Ectodermal cell (in vitro differentiated cells): Measurements from ENCODE around the gene GALNT14.

Experiments
- H3K27ac ChIP-seq: 2 replicates; pipeline ENCODE4 v1.7.0; 2013; ENCODE audit warnings: mild to moderate bottlenecking, low read depth, low read length; ENCODE audit not compliant: insufficient read depth, poor library complexity, severe bottlenecking
- H3K27me3 ChIP-seq: 2 replicates; pipeline ENCODE4 v1.7.0; 2013; ENCODE audit warnings: mild to moderate bottlenecking, low read length; ENCODE audit not compliant: insufficient read depth, control insufficient read depth, poor library complexity, severe bottlenecking
- H3K36me3 ChIP-seq: one replicate; pipeline ENCODE4 v1.7.0; 2013; ENCODE audit warnings: low read length; ENCODE audit not compliant: control insufficient read depth, insufficient read depth
- H3K4me1 ChIP-seq: one replicate; pipeline ENCODE4 v1.7.0; 2013; ENCODE audit warnings: low read length; ENCODE audit not compliant: control insufficient read depth, insufficient read depth
- H3K4me3 ChIP-seq: 2 replicates; pipeline ENCODE4 v1.7.0; 2013; ENCODE audit warnings: low read depth, low read length, control low read depth; ENCODE audit not compliant: insufficient read depth
- H3K9me3 ChIP-seq: 2 replicates; pipeline ENCODE4 v1.7.0; 2013; ENCODE audit warnings: mild to moderate bottlenecking, low read length, moderate library complexity; ENCODE audit not compliant: control insufficient read depth
- WGBS, 2 experiments: methylation state at CpG; one replicate each; pipeline ENCODE4 v1.1.7; 2013; ENCODE audit warnings: missing lambda C conversion rate in 2 of 2; 5-methylcytosine and 5-hydroxymethylcytosine counted together

The GALNT14 gene

GRCh38 chr2:31088504-31089195 is 49.6 kb downstream of the GALNT14 start:
- Histone ChIP-seq H3K4me3 (no peak overlapping the region), H3K27ac (no peak overlapping the region), H3K4me1 (no peaks in the 10 kb centered on the region), H3K27me3 (no peaks in the 10 kb centered on the region), H3K9me3 (no peaks in the 10 kb centered on the region), H3K36me3 (no peaks in the 10 kb centered on the region)
- WGBS, 2 experiments = 88 to 90% methylated on average over 5 to 6 of the region's 6 CpGs

- Histone ChIP-seq H3K9me3 (no peaks in the 10 kb centered on the region), H3K27ac (no peak overlapping the region), H3K36me3 (no peaks in the 10 kb centered on the region), H3K27me3 (no peaks in the 10 kb centered on the region), H3K4me1 (no peaks in the 10 kb centered on the region), H3K4me3 (no peak overlapping the region)
- 82 to 86% methylated on average over 3 of the region's 3 CpGs for WGBS, 2 experiments
Observed at GRCh38 chr2:31087491-31087890, 50.7 kb downstream of the GALNT14 start.

GRCh38 chr2:31086590-31086989 is 51.6 kb downstream of the GALNT14 start:
- WGBS, 2 experiments = 93 to 94% methylated on average over 3 of the region's 4 CpGs

GRCh38 chr2:31083234-31083993 is 54.8 kb downstream of the GALNT14 start:
- H3K36me3 ChIP-seq = no peaks in the 10 kb centered on the region
- 93% methylated on average over 12 to 13 of the region's 13 CpGs for WGBS, 2 experiments
- H3K27ac ChIP-seq = no peak overlapping the region
- no peaks in the 10 kb centered on the region for H3K9me3 ChIP-seq
- no peaks in the 10 kb centered on the region for H3K4me1 ChIP-seq
- H3K4me3 ChIP-seq = no peak overlapping the region
- H3K27me3 ChIP-seq = no peaks in the 10 kb centered on the region

More at GRCh38 chr2:31086590-31086989, 51.6 kb downstream of the GALNT14 start:
- Histone ChIP-seq H3K27ac (no peak overlapping the region), H3K27me3 (no peaks in the 10 kb centered on the region), H3K4me3 (no peak overlapping the region), H3K36me3 (no peaks in the 10 kb centered on the region), H3K4me1 (no peaks in the 10 kb centered on the region), H3K9me3 (no peaks in the 10 kb centered on the region)

- H3K36me3 ChIP-seq = no peaks in the 10 kb centered on the region
- no peak overlapping the region for H3K4me3 ChIP-seq
- no peak overlapping the region for H3K27ac ChIP-seq
- WGBS, 2 experiments = 92 to 93% methylated on average over 2 of the region's 2 CpGs
- no peaks in the 10 kb centered on the region for H3K9me3 ChIP-seq
- no peaks in the 10 kb centered on the region for H3K4me1 ChIP-seq
- no peaks in the 10 kb centered on the region for H3K27me3 ChIP-seq
Observed at GRCh38 chr2:31082002-31082401, 56.2 kb downstream of the GALNT14 start.

GRCh38 chr2:31081492-31081891 is 56.7 kb downstream of the GALNT14 start:
- no peaks in the 10 kb centered on the region for H3K4me1 ChIP-seq
- H3K9me3 ChIP-seq = no peaks in the 10 kb centered on the region
- no peak overlapping the region for H3K27ac ChIP-seq
- H3K4me3 ChIP-seq = no peak overlapping the region
- WGBS, 2 experiments = 87 to 100% methylated on average over 1 to 2 of the region's 2 CpGs
- no peaks in the 10 kb centered on the region for H3K27me3 ChIP-seq
- no peaks in the 10 kb centered on the region for H3K36me3 ChIP-seq

GRCh38 chr2:31080361-31080760 is 57.9 kb downstream of the GALNT14 start:
- Histone ChIP-seq H3K27me3 (no peaks in the 10 kb centered on the region), H3K36me3 (no peaks in the 10 kb centered on the region), H3K4me1 (peaks cover 4% of the 10 kb centered on the region), H3K9me3 (no peaks in the 10 kb centered on the region), H3K27ac (no peak overlapping the region), H3K4me3 (no peak overlapping the region)
- WGBS, 2 experiments = 94 to 96% methylated on average over 1 of the region's 1 CpG

GRCh38 chr2:31079665-31080064 is 58.6 kb downstream of the GALNT14 start:
- H3K36me3 ChIP-seq = no peaks in the 10 kb centered on the region
- WGBS, 2 experiments = 74 to 77% methylated on average over 5 of the region's 5 CpGs
- H3K4me3 ChIP-seq = no peak overlapping the region
- no peaks in the 10 kb centered on the region for H3K27me3 ChIP-seq
- H3K9me3 ChIP-seq = no peaks in the 10 kb centered on the region
- H3K27ac ChIP-seq = no peak overlapping the region
- peaks cover 7% of the 10 kb centered on the region for H3K4me1 ChIP-seq

GRCh38 chr2:31078579-31079105 is 59.6 kb downstream of the GALNT14 start:
- no peak overlapping the region for H3K27ac ChIP-seq
- peaks cover 7% of the 10 kb centered on the region for H3K4me1 ChIP-seq
- 92 to 95% methylated on average over 6 of the region's 6 CpGs for WGBS, 2 experiments
- H3K9me3 ChIP-seq = no peaks in the 10 kb centered on the region
- no peaks in the 10 kb centered on the region for H3K36me3 ChIP-seq
- no peak overlapping the region for H3K4me3 ChIP-seq
- no peaks in the 10 kb centered on the region for H3K27me3 ChIP-seq

- Histone ChIP-seq H3K4me1 (peaks cover 7% of the 10 kb centered on the region), H3K4me3 (no peak overlapping the region), H3K9me3 (no peaks in the 10 kb centered on the region), H3K27ac (no peak overlapping the region), H3K36me3 (no peaks in the 10 kb centered on the region), H3K27me3 (no peaks in the 10 kb centered on the region)
- WGBS, 2 experiments = 96 to 99% methylated on average over 3 to 4 of the region's 4 CpGs
Observed at GRCh38 chr2:31078011-31078410, 60.2 kb downstream of the GALNT14 start.
